Measurements from ENCODE around the gene GATD1. TPM values are rescaled to one million over a fixed set of nuclear protein-coding genes. Genes with fewer than 3 reads are reported as not detected.

Gene GATD1
- total RNA-seq, 1 experiment from 2014 or later = 88.7 TPM

DNA sequence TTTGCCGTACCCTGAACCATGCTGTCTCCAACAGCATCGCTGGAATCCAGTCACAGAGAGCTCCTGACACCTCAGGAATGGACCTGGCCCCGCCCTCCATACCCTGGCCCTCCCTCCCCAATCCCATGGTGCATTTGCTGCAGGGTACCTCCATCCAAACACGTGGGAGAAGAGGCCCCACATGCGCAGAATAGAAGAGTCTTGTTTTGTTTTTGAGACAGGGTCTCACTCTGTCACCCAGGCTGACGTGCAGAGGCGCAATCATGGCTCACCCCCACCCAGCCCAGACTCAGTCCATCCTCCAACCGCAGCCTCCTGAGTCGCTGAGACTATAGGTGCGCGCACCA is 39.1 kb upstream of the GATD1 start:
- H2AFZ ChIP-seq (ENCODE audit: low read depth, low read length, poor library complexity, severe bottlenecking) = no peak overlapping the region
- intact Hi-C loops (cut with micrococcal nuclease) = no loop called here
- no peaks in the 10 kb centered on the region for H3K9me2 ChIP-seq (ENCODE audit: insufficient read depth)
- ChIA-PET RAD21 (ENCODE audit: low non-redundant PET in 1 of 2, low total read pairs in 2 of 2, uncharacterized antibody in 2 of 2, unreplicated experiment in 2 of 2) (no interaction called here), CTCF (no interaction called here), POLR2A (interaction anchor here (1.1 kb wide), 1 partner anchor 20 kb away, joined by 4 read pairs; no protein-coding TSS in a partner anchor)
- peaks cover 31% of the 10 kb centered on the region for H3K79me2 ChIP-seq (ENCODE audit: insufficient read depth, low read length)
- DNase-seq (ENCODE audit: low read depth, low spot score) (no peak), ATAC-seq (no peak)
- no peak overlapping the region for H3K27ac ChIP-seq (ENCODE audit: low read depth, low read length)
- no peak overlapping the region for H3K4me2 ChIP-seq (ENCODE audit: low read length)
- H3K36me3 ChIP-seq (ENCODE audit: control insufficient read depth in 1 of 2, insufficient read depth in 2 of 2, low read length in 2 of 2) = peaks cover 12 to 22% of the 10 kb centered on the region in 2 experiments
- peaks cover 24 to 58% of the 10 kb centered on the region in 2 experiments for H3K4me1 ChIP-seq (ENCODE audit: control insufficient read depth in 1 of 2, insufficient read depth in 2 of 2, low read length in 2 of 2)
- H3K9ac ChIP-seq (ENCODE audit: low read length) = no peak overlapping the region
- H3K27me3 ChIP-seq (ENCODE audit: insufficient read depth, low read length) = no peaks in the 10 kb centered on the region
- H4K20me1 ChIP-seq (ENCODE audit: insufficient read depth) = peaks cover 11% of the 10 kb centered on the region; the same call in 1 of the 2 replicates
- TF ChIP-seq POLR2A (IDR thresholded peaks at IDR 0.05; ENCODE audit: borderline replicate concordance, extremely low read depth, insufficient read depth, insufficient read length) (no peak), JUND (IDR thresholded peaks at IDR 0.05) (no peak), REST (IDR thresholded peaks at IDR 0.05; ENCODE audit: low read depth) (no peak), POLR2AphosphoS5 (IDR thresholded peaks at IDR 0.05; ENCODE audit: low read depth, low read length) (no peak), ATF3 (IDR thresholded peaks at IDR 0.05) (no peak), FOSL1 (IDR thresholded peaks at IDR 0.05; ENCODE audit: low read depth) (no peak), MAX (IDR thresholded peaks at IDR 0.05) (no peak), RAD21 (IDR thresholded peaks at IDR 0.05; ENCODE audit: low read depth) (no peak), ZFX (IDR thresholded peaks at IDR 0.05) (no peak), EZH2phosphoT487 (IDR thresholded peaks at IDR 0.05; ENCODE audit: borderline replicate concordance) (no peak), EGR1 (IDR thresholded peaks at IDR 0.05; ENCODE audit: low read depth) (no peak), ZBTB33 (IDR thresholded peaks at IDR 0.05; ENCODE audit: extremely low read depth, insufficient replicate concordance, low read length) (no peak), ELF1 (IDR thresholded peaks at IDR 0.05; ENCODE audit: borderline replicate concordance, low read depth) (no peak), SP1 (IDR thresholded peaks at IDR 0.05; ENCODE audit: low read depth) (no peak), CTCF (IDR thresholded peaks at IDR 0.05 in 2 of 3, conservative IDR thresholded peaks at IDR 0.05 in 1 of 3; ENCODE audit: borderline replicate concordance in 1 of 3, insufficient read depth in 1 of 3, low read depth in 2 of 3, low read length in 2 of 3) (no peak), EZH2 (IDR thresholded peaks at IDR 0.05) (no peak), TCF7L2 (IDR thresholded peaks at IDR 0.05; ENCODE audit: borderline replicate concordance, extremely low read depth, insufficient read depth, insufficient read length) (no peak)
- H3K9me3 ChIP-seq (ENCODE audit: control insufficient read depth in 1 of 2, insufficient read depth in 1 of 2, low read depth in 1 of 2, low read length in 2 of 2) = no peaks in the 10 kb centered on the region
- no peak overlapping the region for H3K4me3 ChIP-seq (replicated peaks in 1 of 2; ENCODE audit: low read depth in 1 of 2, low read length in 2 of 2)
- BruUV-seq (replicated peaks) = no TSS peak
